Endometrial microvascular endothelial cells (primary cell): Measurements from ENCODE around the gene ATRNL1. TPM values are rescaled to one million over a fixed set of nuclear protein-coding genes. Genes with fewer than 3 reads are reported as not detected.

Experiments used
- in situ Hi-C: cut with HindIII; loops from 2 replicates; pipeline ENCODE4 v1.10.0; 2017; ENCODE audit warnings: low sequenced_read_pairs, low pct_unique_long_range_greater_than_20kb; ENCODE audit errors: inconsistent ontology term
- total RNA-seq: library from RNA; depleted of rRNA; stranded (reverse); fragments of >200 nt; gene quantifications from one replicate; pipeline ENCODE4 v1.2.3, GENCODE V29; 2015; ENCODE audit errors: inconsistent ontology term

The ATRNL1 gene
- total RNA-seq, 1 donor from 2014 or later, result not detected

- in situ Hi-C loops, result no loop called here
Measured at GRCh38 chr10:115903207-115903606, 810.0 kb downstream of the ATRNL1 start.

- in situ Hi-C loops, result no loop called here
Measured at GRCh38 chr10:115903845-115904244, 810.7 kb downstream of the ATRNL1 start.

GRCh38 chr10:115909037-115909436 is 815.9 kb downstream of the ATRNL1 start:
- in situ Hi-C loops, result no loop called here

- in situ Hi-C loops, result no loop called here
Measured at GRCh38 chr10:115909962-115910731, 817.0 kb downstream of the ATRNL1 start.

- in situ Hi-C loops, result no loop called here
Measured at GRCh38 chr10:115914475-115914874, 821.3 kb downstream of the ATRNL1 start.

- in situ Hi-C loops, result no loop called here
Measured at GRCh38 chr10:115915429-115915828, 822.3 kb downstream of the ATRNL1 start.

GRCh38 chr10:115918812-115919211 is 825.6 kb downstream of the ATRNL1 start:
- in situ Hi-C loops, result no loop called here

GRCh38 chr10:115921795-115922194 is 828.6 kb downstream of the ATRNL1 start:
- in situ Hi-C loops, result no loop called here

- in situ Hi-C loops, result no loop called here
Measured at GRCh38 chr10:115931309-115931708, 838.1 kb downstream of the ATRNL1 start.

- in situ Hi-C loops, result no loop called here
Measured at GRCh38 chr10:115932099-115932498, 838.9 kb downstream of the ATRNL1 start.

GRCh38 chr10:115933098-115933497 is 839.9 kb downstream of the ATRNL1 start:
- in situ Hi-C loops, result no loop called here

GRCh38 chr10:115935731-115936130 is 842.6 kb downstream of the ATRNL1 start:
- in situ Hi-C loops, result no loop called here

GRCh38 chr10:115936926-115937767 is 844.0 kb downstream of the ATRNL1 start:
- in situ Hi-C loops, result no loop called here

- in situ Hi-C loops, result no loop called here
Measured at GRCh38 chr10:115937768-115938056, 844.5 kb downstream of the ATRNL1 start.

GRCh38 chr10:115939101-115939854 is 846.1 kb downstream of the ATRNL1 start:
- in situ Hi-C loops, result no loop called here

- in situ Hi-C loops, result no loop called here
Measured at GRCh38 chr10:115941361-115941771, 848.2 kb downstream of the ATRNL1 start.

- in situ Hi-C loops, result no loop called here
Measured at GRCh38 chr10:115942101-115942500, 848.9 kb downstream of the ATRNL1 start.

- in situ Hi-C loops, result no loop called here
Measured at GRCh38 chr10:115944538-115944937, 851.4 kb downstream of the ATRNL1 start.

- in situ Hi-C loops, result no loop called here
Measured at GRCh38 chr10:115945701-115946445, 852.7 kb downstream of the ATRNL1 start.
